HG03439 (cell line): Measurements from ENCODE around the gene CHD9.
"Not testable (repeated sequence)": the region's sequence is repeated elsewhere in the genome, so short reads cannot be mapped to it uniquely, and the experiment has no call there.

Experiments
- ATAC-seq: cut with Tn5 transposase; IDR thresholded peaks from one replicate; pipeline ENCODE4 v1.9.1; 2021; ENCODE audit warnings: mild to moderate bottlenecking, moderate library complexity; ENCODE audit not compliant: unreplicated experiment

Gene CHD9

DNA sequence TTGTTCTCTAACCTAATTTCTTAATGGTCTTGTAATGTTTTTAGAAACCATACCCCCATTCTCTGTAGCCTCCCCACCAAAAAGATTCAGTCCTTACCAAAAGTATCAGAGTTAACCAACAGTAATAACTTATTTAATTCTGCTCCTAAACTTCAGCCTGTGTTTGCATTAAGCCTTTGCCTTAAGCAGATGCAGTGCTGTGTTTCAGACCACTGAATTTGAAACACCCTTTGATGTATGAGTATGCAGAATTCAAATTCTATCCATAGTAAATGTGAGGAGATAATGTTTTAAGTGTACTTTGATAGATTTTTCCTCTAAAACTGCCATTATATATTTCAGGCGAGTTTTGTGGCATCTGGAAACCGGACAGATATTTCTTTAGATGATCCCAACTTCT is 207.9 kb downstream of the CHD9 start:
- no peak for ATAC-seq

DNA sequence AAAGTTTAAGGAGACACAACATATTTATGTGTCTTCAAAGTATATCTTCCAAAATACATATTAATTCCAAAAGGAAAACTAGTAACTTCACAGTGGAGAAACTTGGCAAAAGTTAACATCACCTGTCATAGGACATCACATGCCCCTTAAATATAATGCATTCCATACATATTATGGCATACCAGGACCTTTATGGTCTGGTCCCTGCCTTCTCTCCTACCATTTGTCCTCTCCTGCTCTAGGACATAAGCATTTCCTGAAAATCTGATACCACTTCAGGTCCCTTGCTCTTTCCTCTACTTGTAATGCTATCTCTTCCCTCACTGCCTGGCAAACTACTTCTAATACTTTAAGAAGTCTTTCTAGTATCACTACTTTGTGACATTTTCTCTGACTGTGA is 211.4 kb downstream of the CHD9 start:
- ATAC-seq = no peak

DNA sequence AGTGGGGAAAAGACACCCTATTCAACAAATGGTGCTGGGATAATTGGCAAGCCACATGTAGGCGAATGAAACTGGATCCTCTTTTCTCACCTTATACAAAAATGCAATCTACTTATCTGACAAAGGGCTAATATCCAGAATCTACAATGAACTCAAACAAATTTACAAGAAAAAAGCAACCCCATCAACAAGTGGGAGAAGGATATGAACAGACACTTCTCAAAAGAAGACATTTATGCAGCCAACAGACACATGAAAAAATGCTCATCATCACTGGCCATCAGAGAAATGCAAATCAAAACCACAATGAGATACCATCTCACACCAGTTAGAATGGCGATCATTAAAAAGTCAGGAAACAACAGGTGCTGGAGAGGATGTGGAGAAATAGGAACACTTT is 223.7 kb downstream of the CHD9 start:
- not testable (repeated sequence) for ATAC-seq

DNA sequence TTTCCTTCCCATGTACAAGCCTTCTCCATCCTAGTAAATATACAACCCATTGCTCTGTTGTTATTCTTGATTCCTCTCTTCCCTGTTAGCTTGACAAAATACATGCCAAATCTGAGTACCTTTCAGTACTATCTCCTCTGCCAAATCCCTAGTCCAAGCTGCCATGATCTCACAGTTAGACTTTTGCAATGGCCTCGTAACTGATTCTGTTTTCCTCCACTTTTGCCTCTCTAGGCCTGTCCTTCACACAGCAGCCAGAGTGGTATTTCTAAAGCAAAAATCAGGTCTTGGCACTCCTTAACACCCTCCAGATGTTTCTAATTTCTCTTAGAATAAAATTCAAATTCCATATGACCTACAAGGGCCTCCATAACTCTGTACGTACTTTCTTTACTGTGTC is 226.5 kb downstream of the CHD9 start:
- ATAC-seq = no peak

DNA sequence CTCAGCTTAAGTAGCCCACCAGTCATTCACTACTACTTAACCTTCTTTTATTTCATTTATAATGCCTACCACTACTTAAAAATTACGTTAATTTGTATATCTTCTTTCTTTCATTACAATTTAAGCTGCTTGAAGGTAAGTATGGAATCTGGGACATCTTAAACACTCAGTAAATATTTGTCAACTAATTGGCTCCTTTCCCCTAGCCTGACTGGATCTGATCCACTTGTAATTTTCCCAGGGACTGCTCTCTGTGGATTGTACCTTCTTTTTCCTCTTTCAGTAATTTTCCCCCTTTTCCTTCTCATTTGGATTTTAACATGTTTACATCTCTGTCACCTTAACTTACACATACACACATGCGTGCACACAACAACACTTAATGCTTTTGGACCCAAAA is 227.1 kb downstream of the CHD9 start:
- ATAC-seq = no peak

DNA sequence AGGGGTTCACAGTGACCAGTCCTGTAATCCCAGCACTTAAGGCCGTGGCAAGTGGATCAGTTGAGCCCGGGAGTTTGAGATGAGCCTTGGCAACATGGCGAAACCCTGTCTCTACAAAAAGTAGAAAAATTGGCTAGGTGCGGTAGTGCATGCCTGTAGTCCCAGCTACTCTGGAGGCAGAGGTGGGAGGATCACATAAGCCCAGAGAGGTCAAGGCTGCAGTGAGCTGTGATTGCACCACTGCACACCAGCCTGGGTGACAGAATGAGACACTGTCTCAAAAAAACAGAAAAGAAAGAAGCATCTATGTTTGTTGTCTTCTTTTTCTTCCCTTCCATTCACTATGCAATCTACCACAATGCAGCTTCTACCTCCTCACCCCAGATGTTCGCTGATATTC is 227.5 kb downstream of the CHD9 start:
- ATAC-seq = no peak

DNA sequence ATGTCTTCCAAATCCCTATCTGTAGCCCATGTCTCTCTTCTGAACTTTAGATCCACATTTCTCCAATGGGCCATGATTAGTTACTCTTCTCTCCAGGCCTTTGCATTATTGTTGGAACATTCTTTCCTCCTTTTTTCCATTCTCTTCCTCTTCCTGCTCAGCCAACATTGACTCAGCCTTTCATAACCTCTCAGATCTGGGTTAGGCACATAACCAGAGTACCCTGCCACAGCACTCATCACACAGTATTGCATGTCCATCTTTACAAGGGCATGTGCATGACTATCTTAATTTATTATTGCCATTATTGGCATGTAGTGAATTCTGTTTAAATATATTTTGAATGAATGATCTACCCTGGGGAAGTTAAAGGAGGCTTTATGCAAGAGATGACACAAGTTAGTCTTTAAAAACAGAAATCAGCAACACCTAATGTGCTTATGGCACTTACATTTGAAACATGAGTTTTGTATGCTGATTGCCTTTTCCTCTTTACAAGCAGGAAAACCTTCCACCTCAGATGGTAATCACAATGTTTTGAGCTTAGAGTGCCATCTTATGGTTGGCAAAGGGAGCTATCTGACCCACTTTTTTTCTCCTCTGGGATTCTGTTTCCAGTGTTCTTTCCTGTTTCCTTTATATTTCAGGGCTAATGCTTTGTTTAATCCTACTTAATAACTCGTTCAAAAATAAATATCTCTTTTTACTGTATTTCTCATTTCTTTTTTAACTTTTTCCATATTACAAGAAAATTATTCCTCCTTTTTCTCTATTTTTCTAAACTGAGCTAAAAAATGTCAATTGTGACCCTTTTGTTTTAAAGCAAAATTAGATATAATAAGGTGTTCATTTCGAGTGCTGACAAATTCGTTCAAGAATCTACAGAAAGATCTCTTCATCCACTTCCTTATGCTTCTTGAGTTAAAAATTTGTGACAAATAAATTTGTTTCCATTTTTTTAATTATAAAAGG is 228.5 kb downstream of the CHD9 start:
- ATAC-seq = no peak

DNA sequence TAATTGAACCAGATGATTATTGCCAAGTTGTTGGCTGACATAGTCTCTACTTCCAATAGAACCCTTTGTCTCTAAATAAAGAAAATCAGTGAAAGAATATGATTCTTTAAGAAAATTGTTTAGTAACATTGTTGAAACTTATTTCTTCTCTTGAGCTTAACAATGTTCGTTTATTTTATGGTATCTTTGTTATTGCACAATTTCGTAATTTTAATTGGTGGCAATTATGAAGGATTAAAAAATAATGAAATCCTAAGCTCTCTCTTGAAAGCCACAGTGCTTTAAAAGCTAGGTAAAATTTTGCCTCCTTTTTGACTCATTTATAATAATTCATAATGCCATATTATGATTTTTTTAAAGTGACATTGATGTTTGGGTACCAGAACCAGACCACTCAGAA is 230.4 kb downstream of the CHD9 start:
- no peak for ATAC-seq

DNA sequence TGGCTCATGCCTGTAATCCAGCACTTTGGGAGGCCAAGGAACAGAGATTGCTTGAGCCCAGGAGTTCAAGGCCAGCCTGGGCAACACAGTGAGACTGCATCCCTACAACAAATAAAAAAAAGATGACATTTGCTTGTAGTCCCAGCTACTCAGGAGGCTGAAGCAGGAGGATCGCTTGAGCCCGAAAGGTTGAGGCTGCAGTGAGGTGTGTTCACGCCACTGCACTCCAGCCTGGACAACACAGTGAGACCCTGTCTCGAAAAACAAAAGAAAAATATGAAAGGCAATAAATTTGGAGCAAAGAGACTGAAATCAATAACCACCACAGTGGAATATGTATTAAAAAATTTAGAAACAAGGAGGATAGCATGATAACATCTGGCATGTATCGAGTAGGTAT is 235.7 kb downstream of the CHD9 start:
- no peak for ATAC-seq

DNA sequence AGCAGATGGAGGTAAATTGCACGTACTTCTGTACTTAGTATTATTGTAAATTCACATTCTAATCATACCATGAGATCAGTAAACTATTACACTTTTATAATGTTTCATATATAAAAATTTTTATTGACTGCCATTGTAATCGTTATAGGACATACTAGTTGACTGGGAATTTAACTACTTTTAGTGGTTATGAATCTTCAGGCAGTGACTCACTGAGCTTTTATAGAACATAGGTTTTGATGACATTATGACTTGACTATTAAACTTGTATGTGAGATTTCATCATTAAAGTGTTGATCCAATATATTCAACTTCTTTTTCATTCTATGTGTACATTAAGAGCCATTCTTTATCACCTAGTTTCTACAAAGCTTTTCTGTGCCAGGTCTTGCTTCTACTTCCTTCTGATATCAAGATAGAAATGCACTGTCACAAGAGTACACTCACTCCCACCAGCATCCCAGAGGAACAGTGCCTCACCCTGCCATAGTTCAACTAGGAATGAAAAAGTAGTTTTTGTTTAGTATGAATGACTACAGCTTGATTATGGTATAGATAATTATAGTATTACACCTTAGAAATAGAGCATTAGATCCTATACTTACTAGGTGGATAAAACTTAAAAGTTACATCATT is 237.1 kb downstream of the CHD9 start:
- no peak for ATAC-seq

DNA sequence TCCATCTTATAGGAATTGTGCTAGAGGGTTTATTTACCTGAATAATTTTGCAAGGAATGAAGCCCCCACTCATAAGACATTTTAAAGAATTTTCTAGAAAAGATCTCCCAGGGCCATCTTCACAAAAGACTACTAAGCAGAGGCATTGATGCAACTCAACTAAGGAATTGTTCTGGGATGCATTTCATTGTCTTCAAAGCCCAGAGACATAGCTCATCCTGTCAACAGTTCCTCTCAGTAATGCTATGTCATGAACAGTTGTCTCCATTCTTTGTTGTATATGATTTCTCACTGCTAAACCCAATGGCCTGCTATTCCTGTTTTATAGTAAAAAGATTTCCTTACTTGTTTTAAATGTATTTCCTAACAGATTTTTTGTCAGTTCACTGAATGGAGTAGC is 242.7 kb downstream of the CHD9 start:
- ATAC-seq = no peak

DNA sequence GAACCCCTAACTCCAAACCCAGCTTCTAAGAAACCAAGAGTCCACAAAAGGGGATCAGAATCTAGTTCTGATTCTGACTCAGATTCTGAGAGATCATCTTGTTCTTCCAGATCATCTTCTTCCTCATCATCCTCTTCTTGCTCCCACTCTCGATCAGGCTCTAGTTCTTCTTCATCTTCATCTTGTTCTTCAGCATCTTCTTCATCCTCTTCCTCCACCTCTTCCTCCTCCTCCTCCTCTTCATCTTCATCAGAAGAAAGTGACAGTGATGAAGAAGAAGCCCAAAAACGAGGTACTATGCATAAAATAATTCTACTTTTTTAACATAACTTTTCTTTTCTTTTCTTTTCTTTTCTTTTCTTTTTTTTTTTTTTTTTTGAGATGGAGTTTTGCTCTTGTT is 249.5 kb downstream of the CHD9 start:
- ATAC-seq = no peak

DNA sequence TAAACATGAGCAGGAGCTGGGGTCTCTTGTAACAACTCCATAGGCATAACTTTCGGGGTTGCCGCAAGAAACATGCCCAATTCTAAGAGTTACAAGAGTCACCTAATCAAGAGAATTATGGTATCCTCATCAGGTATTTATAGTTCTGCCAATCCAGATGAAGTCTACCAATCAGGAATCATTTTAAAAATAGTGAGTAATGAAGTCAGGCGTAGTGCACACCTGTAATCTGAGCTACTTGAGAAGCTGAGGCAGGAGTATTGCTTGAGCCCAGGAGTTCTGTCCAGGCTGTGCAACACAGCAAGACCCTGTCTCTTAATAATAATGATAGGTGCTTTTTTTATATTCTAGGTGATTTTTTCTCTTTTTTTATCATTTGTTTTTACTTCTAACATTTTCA is 251.0 kb downstream of the CHD9 start:
- ATAC-seq = no peak

DNA sequence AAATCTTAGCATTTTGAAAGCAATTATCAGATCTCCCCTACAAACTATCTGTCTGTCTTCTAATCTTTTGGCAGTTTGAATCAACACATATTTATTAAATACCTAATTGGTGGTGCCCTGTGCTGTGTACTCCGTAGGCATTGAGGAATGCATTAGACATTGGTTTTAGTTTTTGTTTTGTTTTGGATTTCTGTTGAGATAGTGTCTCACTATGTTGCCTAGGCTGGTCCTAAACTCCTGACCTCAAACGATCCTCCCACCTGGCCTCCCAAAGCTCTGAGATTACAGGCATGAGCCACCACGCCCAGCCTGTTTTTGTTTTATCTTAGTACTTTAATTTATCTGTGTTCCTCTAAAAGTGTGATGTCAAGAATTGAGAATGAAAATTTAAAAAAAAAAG is 254.7 kb downstream of the CHD9 start:
- ATAC-seq = no peak

DNA sequence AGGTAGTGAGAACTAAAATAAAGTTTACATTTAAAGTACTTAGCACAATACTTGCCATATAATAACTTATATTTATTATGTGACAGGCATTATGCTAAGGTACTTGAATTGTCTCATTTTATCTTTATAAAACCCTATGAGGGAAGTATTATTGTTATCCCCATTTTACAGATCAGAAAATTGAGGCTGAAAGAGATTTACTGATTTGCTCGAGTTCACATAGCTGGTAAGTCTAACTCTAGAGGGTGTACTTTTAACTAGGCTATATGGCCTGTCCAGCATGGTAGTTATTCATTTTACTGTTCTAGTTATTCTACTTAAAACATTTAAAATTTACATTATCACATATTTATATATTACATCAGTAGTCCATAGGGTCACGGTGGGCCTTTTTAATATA is 266.2 kb downstream of the CHD9 start:
- no peak for ATAC-seq

DNA sequence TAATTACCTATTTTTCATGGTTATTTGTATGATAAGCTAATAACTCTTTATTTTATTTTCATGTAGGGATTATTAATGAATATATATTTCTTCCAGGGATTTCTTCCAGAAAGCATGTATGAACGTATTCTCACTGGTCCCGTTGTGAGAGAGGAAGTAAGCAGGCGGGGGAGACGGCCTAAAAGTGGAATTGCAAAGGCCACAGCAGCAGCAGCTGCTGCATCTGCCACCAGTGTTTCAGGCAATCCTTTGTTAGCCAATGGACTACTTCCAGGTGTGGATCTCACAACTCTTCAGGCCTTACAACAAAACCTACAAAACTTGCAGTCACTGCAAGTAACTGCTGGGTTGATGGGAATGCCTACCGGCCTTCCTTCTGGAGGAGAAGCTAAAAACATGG is 269.1 kb downstream of the CHD9 start:
- ATAC-seq = no peak

DNA sequence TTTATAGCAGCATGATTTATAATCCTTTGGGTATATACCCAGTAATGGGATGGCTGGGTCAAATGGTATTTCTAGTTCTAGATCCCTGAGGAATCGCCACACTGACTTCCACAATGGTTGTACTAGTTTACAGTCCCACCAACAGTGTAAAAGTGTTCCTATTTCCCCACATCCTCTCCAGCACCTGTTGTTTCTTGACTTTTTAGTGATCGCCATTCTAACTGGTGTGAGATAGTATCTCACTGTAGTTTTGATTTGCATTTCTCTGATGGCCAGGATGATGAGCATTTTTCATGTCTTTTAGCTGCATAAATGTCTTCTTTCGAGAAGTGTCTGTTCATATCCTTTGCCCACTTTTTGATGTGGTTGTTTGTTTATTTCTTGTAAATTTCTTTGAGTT is 276.2 kb downstream of the CHD9 start:
- not testable (repeated sequence) for ATAC-seq

DNA sequence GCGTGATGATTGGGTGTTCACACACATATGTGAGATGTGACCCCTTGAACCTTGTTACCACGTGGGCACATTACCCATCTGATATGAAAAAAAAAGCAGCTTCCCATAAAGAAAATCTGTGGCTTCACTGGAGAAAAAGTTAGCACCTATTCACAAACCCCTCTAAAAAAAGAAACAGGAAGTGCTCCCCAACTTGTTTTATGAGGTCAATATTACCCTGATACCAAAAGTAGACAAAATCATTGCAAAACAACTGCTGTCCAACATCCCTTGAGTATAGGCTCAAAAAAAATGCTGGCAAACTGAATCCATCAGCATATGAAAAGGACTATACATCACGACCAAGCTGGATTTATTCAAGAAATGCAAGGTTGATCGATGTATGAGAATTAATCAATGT is 279.8 kb downstream of the CHD9 start:
- ATAC-seq = no peak

DNA sequence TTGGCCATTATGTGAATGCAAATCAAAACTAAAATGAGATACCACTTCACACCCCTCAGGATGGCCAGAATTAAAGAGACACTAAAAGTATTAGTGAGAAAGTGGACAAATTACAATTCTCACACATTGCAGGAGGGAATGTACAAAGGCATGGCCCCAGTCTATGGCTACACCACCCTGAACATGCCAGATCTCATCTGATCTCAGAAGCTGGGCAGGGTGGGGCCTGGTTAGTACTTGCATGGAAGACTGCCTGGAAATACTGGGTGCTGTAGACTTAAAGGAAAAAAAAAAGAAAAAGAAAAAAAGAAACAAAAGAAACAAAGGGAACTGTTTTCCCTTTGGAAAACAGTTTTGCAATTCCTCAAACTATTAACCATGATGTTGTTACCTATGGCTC is 282.5 kb downstream of the CHD9 start:
- no peak for ATAC-seq

DNA sequence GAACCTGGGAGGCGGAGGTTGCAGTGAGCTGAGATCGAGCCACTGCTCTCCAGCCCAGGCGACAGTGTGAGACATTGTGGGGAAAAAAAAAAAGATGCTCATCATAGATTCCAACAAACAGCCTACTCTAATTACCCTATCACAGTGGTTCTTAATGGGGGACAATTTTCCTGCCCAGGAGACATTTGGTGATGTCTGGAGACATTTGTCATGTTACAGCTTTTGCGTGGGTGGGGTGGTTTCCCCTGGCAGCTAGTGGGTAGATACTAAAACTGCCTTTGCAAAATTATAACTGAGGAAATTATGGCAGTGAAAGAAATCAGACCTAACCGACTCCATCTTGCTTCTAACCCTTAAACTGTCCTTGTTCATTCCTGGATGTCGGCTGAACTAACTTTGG is 287.0 kb downstream of the CHD9 start:
- no peak for ATAC-seq

DNA sequence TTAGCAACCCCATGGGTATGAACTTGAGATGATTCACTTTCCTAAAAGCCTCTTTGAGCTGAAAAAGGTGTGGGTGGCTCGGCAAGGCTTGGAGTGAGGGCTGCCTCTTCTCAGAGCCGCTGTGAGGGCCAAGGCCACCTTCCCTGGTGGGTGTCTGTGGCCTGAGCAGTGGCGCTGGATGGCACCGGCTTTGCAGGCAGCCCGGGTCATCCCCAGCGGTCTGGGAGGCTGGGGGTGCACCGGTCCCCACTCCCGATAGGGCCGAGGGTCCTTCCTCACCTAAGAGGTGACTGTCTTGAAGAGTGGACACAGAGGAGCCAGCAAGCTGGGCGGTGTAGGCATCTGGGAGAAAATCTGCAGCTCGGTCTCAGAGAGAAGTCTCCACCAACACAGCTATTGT is 300.3 kb downstream of the CHD9 start:
- ATAC-seq = no peak

DNA sequence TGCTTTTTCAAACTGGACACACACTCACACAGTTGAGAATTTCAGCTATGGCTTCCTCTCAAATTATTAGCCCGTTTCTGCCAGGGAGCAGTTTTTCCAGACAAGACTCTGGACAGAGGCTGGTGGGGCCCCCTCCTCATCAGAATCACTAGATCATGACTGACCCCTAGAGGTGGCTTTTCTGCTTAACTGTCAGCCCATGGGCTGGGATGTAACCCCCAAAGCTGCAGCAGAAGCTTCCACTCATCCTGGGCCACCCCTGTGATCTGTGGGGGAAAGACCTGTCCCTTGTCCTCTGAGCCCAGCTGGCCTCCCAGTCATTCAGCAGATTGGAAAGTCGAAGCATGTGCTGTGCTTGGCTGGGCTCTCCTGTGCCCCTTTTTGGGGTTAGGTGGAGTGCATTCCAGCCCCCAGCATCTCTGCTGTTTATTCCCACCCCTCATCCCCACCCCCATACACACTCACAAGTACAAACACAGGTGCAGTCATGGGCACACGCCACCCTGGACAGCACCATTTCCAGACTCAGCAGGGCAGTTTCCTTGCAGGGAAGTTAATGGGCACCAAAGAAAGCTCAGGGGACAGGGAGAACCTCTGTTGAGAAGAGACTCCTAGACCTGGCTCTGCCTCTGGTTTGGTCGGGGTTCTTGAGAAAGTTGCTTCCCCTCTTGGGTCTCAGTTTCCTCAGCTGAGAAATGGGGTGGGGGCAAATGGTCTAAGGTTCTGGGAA is 301.9 kb downstream of the CHD9 start:
- no peak for ATAC-seq
